ENCODE measurements around the gene NEFH. TPM values are rescaled to one million over a fixed set of nuclear protein-coding genes. Genes with fewer than 3 reads are reported as not detected.
A peak's percentile ranks its signal among the peaks of the same experiment; 100 is the strongest.

Gene NEFH
- total and polyA plus RNA-seq, 4 experiments from 2014 or later = 0.47 to 1.1 (median 0.61) TPM; not detected in 1

GRCh38 chr22:29528144-29528543 is 48.1 kb downstream of the NEFH start:
- Mint-ChIP-seq H3K4me1 (no peaks in the 10 kb centered on the region), H3K27ac (no peak overlapping the region), H3K9me3 (no peaks in the 10 kb centered on the region), H3K36me3 (peaks cover 48 to 83% of the 10 kb centered on the region in 2 donors), H3K4me3 (no peak overlapping the region), H3K27me3 (no peaks in the 10 kb centered on the region)
- ChIA-PET POLR2A (ENCODE audit: partially characterized antibody) (no interaction called here), CTCF (ENCODE audit: partially characterized antibody) (no interaction called here)
- Histone ChIP-seq H3K27me3 (ENCODE audit: insufficient read depth, low read length) (no peaks in the 10 kb centered on the region), H3K27ac (ENCODE audit: low read depth, low read length) (no peak overlapping the region), H3K4me1 (ENCODE audit: insufficient read depth, low read length) (no peaks in the 10 kb centered on the region), H3K4me3 (ENCODE audit: low read length in 2 of 2) (no peak overlapping the region), H3K36me3 (ENCODE audit: insufficient read depth, low read length) (peaks cover 73% of the 10 kb centered on the region), H3K9me3 (ENCODE audit: control insufficient read depth in 1 of 2, low read length in 2 of 2) (no peaks in the 10 kb centered on the region)
- intact Hi-C loops (cut with micrococcal nuclease) = no loop called here
- DNase-seq = no peak

- Histone ChIP-seq H3K27me3 (ENCODE audit: insufficient read depth, low read length) (no peaks in the 10 kb centered on the region), H3K36me3 (ENCODE audit: insufficient read depth, low read length) (peaks cover 67% of the 10 kb centered on the region), H3K27ac (ENCODE audit: low read depth, low read length) (no peak overlapping the region), H3K9me3 (ENCODE audit: control insufficient read depth in 1 of 2, low read length in 2 of 2) (no peaks in the 10 kb centered on the region), H3K4me1 (ENCODE audit: insufficient read depth, low read length) (no peaks in the 10 kb centered on the region), H3K4me3 (ENCODE audit: low read length in 2 of 2) (no peak overlapping the region)
- ChIA-PET CTCF (ENCODE audit: partially characterized antibody) (no interaction called here), POLR2A (ENCODE audit: partially characterized antibody) (no interaction called here)
- H3K36me3 Mint-ChIP-seq = peaks cover 50 to 77% of the 10 kb centered on the region in 2 donors
- H3K9me3 Mint-ChIP-seq = peaks cover 0 to 2% (median 0%) of the 10 kb centered on the region in 8 donors
- no peaks in the 10 kb centered on the region for H3K27me3 Mint-ChIP-seq
- H3K4me3 Mint-ChIP-seq = no peak overlapping the region
- no peak overlapping the region for H3K27ac Mint-ChIP-seq
- DNase-seq = no peak
- intact Hi-C loops (cut with micrococcal nuclease) = no loop called here
- peaks cover 0 to 2% (median 0%) of the 10 kb centered on the region in 4 donors for H3K4me1 Mint-ChIP-seq
Observed at GRCh38 chr22:29530716-29531115, 50.7 kb downstream of the NEFH start.

GRCh38 chr22:29531419-29531818 is 51.4 kb downstream of the NEFH start:
- no peak overlapping the region for H3K27ac Mint-ChIP-seq

GRCh38 chr22:29536411-29536810 is 56.4 kb downstream of the NEFH start:
- H3K9me3 ChIP-seq (ENCODE audit: control insufficient read depth in 1 of 2, low read length in 2 of 2) = no peaks in the 10 kb centered on the region
- H3K4me1 Mint-ChIP-seq = peaks cover 0 to 6% (median 2%) of the 10 kb centered on the region in 4 donors
- H3K27ac Mint-ChIP-seq = no peak overlapping the region
- DNase-seq = no peak
- H3K4me1 ChIP-seq (ENCODE audit: insufficient read depth, low read length) = no peaks in the 10 kb centered on the region
- H3K27ac ChIP-seq (ENCODE audit: low read depth, low read length) = no peak overlapping the region
- H3K4me3 Mint-ChIP-seq = no peak overlapping the region
- H3K27me3 ChIP-seq (ENCODE audit: insufficient read depth, low read length) = no peaks in the 10 kb centered on the region
- no peak overlapping the region for H3K4me3 ChIP-seq (ENCODE audit: low read length in 2 of 2)
- H3K36me3 Mint-ChIP-seq = peaks cover 56 to 69% of the 10 kb centered on the region in 2 donors
- intact Hi-C loops (cut with micrococcal nuclease) = no loop called here
- peaks cover 51% of the 10 kb centered on the region for H3K36me3 ChIP-seq (ENCODE audit: insufficient read depth, low read length)
- ChIA-PET POLR2A (ENCODE audit: partially characterized antibody) (no interaction called here), CTCF (ENCODE audit: partially characterized antibody) (no interaction called here)
- H3K27me3 Mint-ChIP-seq = no peaks in the 10 kb centered on the region
- H3K9me3 Mint-ChIP-seq = peaks cover 0 to 2% (median 0%) of the 10 kb centered on the region in 8 donors

More at GRCh38 chr22:29531419-29531818, 51.4 kb downstream of the NEFH start:
- Histone ChIP-seq H3K9me3 (ENCODE audit: control insufficient read depth in 1 of 2, low read length in 2 of 2) (no peaks in the 10 kb centered on the region), H3K27ac (ENCODE audit: low read depth, low read length) (no peak overlapping the region), H3K27me3 (ENCODE audit: insufficient read depth, low read length) (no peaks in the 10 kb centered on the region), H3K36me3 (ENCODE audit: insufficient read depth, low read length) (peaks cover 70% of the 10 kb centered on the region), H3K4me3 (ENCODE audit: low read length in 2 of 2) (no peak overlapping the region), H3K4me1 (ENCODE audit: insufficient read depth, low read length) (no peaks in the 10 kb centered on the region)
- Mint-ChIP-seq H3K4me3 (no peak overlapping the region), H3K9me3 (peaks cover 0 to 2% (median 0%) of the 10 kb centered on the region in 8 donors), H3K27me3 (no peaks in the 10 kb centered on the region), H3K36me3 (peaks cover 52 to 77% of the 10 kb centered on the region in 2 donors), H3K4me1 (peaks cover 0 to 2% (median 0%) of the 10 kb centered on the region in 4 donors)
- no peak for DNase-seq
- intact Hi-C loops (cut with micrococcal nuclease) = no loop called here
- ChIA-PET POLR2A (ENCODE audit: partially characterized antibody) (no interaction called here), CTCF (ENCODE audit: partially characterized antibody) (no interaction called here)

DNA sequence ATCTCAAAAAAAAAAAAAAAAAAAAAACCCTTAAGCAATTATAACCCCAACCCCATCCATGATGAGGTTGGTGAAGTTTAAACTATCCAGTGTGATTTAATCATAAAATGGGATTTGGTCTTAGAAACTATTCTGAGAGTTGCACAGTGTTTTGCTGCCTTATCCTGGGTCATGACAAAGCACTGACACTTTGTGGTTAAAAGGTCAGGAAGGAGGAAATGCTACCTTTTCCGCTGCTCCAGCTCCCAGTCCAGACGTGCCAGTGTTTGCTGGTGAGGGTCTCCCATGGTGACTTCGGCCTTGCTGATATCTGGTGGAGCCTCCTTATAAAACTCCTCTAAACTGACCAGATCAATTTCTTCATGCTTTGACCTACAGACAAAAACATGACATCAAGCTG is 59.1 kb downstream of the NEFH start:
- no peaks in the 10 kb centered on the region for H3K27me3 Mint-ChIP-seq
- H3K4me1 ChIP-seq (ENCODE audit: insufficient read depth, low read length) = no peaks in the 10 kb centered on the region
- H3K4me3 ChIP-seq (ENCODE audit: low read length in 2 of 2) = no peak overlapping the region
- peaks cover 0 to under 1% (median 0%) of the 10 kb centered on the region in 8 donors for H3K9me3 Mint-ChIP-seq
- CTCF ChIA-PET (ENCODE audit: partially characterized antibody) = no interaction called here
- H3K27ac Mint-ChIP-seq = peak overlapping the region in 1 of 7 donors; percentile 60
- no peak for DNase-seq
- POLR2A ChIA-PET (ENCODE audit: partially characterized antibody) = interaction anchor here (1.6 kb wide), 1 partner anchor 10 kb away, joined by 3 read pairs; no protein-coding TSS in a partner anchor
- H3K36me3 Mint-ChIP-seq = peaks cover 58 to 70% of the 10 kb centered on the region in 2 donors
- H3K4me3 Mint-ChIP-seq = no peak overlapping the region
- peaks cover 53% of the 10 kb centered on the region for H3K36me3 ChIP-seq (ENCODE audit: insufficient read depth, low read length)
- peaks cover 0 to 6% (median 2%) of the 10 kb centered on the region in 4 donors for H3K4me1 Mint-ChIP-seq
- intact Hi-C loops (cut with micrococcal nuclease) = no loop called here
- H3K27me3 ChIP-seq (ENCODE audit: insufficient read depth, low read length) = no peaks in the 10 kb centered on the region
- no peaks in the 10 kb centered on the region for H3K9me3 ChIP-seq (ENCODE audit: control insufficient read depth in 1 of 2, low read length in 2 of 2)
- no peak overlapping the region for H3K27ac ChIP-seq (ENCODE audit: low read depth, low read length)

Other genes starting within 250 kb of the NEFH start
- 10 to 100 TPM; 14.2 to 16.1 TPM for gene RHBDD3, start 212.2 kb upstream of the NEFH start, total RNA-seq
- gene RHBDD3, start 212.2 kb upstream of the NEFH start, polyA plus RNA-seq = 1 to 10 TPM; 7.8 to 8.0 TPM
- gene EWSR1, start 211.9 kb upstream of the NEFH start, total RNA-seq = 100 to 1,000 TPM; 247 to 250 TPM
- gene EWSR1, start 211.9 kb upstream of the NEFH start, polyA plus RNA-seq = 100 to 1,000 TPM; 192 to 210 TPM
- gene GAS2L1, start 173.6 kb upstream of the NEFH start, total RNA-seq = 1 to 10 TPM in 1 of 2 experiments, under 1 TPM in 1; 0.47 to 1.2 TPM
- under 1 TPM; 0.81 to 0.88 TPM for gene GAS2L1, start 173.6 kb upstream of the NEFH start, polyA plus RNA-seq
- under 1 TPM; 0.36 to 0.79 TPM for gene RASL10A, start 164.5 kb upstream of the NEFH start, total RNA-seq
- gene RASL10A, start 164.5 kb upstream of the NEFH start, polyA plus RNA-seq = not detected
- gene AP1B1, start 91.6 kb upstream of the NEFH start, total RNA-seq = 10 to 100 TPM; 41.3 to 42.7 TPM
- gene AP1B1, start 91.6 kb upstream of the NEFH start, polyA plus RNA-seq = 10 to 100 TPM in 1 of 2 donors, 1 to 10 TPM in 1; 9.1 to 20.2 TPM
- gene RFPL1, start 41.6 kb upstream of the NEFH start, total RNA-seq = not detected
- not detected for gene RFPL1, start 41.6 kb upstream of the NEFH start, polyA plus RNA-seq
- gene THOC5, start 73.5 kb downstream of the NEFH start, total RNA-seq = 10 to 100 TPM; 57.6 to 57.7 TPM
- gene THOC5, start 73.5 kb downstream of the NEFH start, polyA plus RNA-seq = 10 to 100 TPM; 24.6 to 27.5 TPM
- 10 to 100 TPM; 31.7 to 36.3 TPM for gene NIPSNAP1, start 100.9 kb downstream of the NEFH start, total RNA-seq
- gene NIPSNAP1, start 100.9 kb downstream of the NEFH start, polyA plus RNA-seq = 10 to 100 TPM; 48.4 to 56.3 TPM
- 10 to 100 TPM; 28.3 to 31.4 TPM for gene NF2, start 123.4 kb downstream of the NEFH start, total RNA-seq
- gene NF2, start 123.4 kb downstream of the NEFH start, polyA plus RNA-seq = 10 to 100 TPM; 11.7 to 20.0 TPM
- not detected for gene CABP7, start 239.8 kb downstream of the NEFH start, total RNA-seq
- gene CABP7, start 239.8 kb downstream of the NEFH start, polyA plus RNA-seq = under 1 TPM; 0.08 to 0.13 TPM